ENCODE data around the gene EDARADD.

DNA sequence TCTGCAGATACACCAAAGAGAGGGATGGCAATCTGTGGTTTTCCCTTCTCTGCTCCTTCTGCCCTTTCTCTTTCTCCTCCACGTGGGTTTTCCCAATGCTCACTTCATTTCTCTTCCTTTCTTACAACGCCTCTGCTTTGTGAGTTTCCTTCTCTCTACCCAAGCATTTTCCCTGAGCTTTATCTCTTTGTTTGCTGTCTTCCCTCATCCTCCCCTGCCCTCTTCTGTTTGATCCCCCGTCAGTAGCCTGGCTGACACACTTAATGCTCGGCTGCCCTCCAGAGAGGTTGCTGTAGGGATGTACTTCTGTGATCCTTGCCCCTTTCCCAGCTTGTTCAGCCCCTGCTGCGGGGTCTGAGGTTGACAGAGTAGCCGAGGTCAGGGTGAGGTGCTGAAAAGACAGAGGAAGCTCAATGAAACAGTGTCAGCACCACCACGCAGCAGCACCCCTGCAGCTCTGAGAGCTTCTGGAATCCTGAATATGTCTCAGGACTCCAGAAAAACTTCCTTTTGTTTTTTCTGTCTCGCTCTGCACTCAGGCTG is 6.0 kb downstream of the EDARADD start:
- TF ChIP-seq, protein P1, sequence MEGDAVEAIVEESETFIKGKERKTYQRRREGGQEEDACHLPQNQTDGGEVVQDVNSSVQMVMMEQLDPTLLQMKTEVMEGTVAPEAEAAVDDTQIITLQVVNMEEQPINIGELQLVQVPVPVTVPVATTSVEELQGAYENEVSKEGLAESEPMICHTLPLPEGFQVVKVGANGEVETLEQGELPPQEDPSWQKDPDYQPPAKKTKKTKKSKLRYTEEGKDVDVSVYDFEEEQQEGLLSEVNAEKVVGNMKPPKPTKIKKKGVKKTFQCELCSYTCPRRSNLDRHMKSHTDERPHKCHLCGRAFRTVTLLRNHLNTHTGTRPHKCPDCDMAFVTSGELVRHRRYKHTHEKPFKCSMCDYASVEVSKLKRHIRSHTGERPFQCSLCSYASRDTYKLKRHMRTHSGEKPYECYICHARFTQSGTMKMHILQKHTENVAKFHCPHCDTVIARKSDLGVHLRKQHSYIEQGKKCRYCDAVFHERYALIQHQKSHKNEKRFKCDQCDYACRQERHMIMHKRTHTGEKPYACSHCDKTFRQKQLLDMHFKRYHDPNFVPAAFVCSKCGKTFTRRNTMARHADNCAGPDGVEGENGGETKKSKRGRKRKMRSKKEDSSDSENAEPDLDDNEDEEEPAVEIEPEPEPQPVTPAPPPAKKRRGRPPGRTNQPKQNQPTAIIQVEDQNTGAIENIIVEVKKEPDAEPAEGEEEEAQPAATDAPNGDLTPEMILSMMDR (conservative IDR thresholded peaks at IDR 0.05): no peak
- TF ChIP-seq ZFX (IDR thresholded peaks at IDR 0.05): no peak
